EH (cell line): ENCODE data around the gene OR52A5.

Source experiments
- DNase-seq: peaks from one replicate; pipeline ENCODE4 v3.0.0-alpha.2; 2015; ENCODE audit warnings: low read depth

The OR52A5 gene

DNA sequence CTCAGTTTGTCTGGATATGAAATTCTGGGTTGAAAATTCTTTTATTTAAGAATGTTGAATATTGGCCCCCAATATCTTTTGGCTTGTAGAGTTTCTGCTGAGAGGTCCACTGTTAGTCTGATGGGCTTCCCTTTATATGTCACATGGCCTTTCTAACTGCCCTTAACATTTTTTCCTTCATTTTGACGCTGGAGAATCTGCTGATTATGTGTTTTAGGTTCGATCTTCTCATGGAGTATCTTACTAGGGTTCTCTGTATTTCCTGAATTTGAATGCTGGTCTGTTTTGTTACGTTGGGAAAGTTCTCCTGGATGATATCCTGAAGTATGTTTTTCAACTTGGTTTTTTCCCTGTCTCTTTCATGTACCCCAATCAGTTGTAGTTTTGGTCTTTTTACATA is 22.8 kb downstream of the OR52A5 start:
- no peak for DNase-seq

DNA sequence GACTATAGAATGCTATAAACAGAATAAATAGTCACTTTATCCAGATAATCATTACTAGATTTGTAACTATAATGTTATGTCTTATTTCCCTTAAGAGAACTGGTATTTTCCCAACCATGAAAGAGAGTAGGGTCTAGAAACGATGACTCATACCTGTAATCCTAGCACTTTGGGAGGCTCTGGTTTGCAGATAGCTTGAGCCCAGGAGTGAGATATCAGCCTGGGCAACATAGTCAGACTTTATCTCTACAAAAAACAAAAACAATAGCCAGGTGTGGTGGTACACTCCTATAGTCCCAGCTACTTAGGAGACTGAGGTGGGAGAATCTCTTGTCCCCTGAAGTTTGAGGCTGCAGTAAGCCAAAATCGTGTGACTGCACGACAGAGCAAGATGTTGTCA is 30.9 kb downstream of the OR52A5 start:
- DNase-seq: no peak

DNA sequence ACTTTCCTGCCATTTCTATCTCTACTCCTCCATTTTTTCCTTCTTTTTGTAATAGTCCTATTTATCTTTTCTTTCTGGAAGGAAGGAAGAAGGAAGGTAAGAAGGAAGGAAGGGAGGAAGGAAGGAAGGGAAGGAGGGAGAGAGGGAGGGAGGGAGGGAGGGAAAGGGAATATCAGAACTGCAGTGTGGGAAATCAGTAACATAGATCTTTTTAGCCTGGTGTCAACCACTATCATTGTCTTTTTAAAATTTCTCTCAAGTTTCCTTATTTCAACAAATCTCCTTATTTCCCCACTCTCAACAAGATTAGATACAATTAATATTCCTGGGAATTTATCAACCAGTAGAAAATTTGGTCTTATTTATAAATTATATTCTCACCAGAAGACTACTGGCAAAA is 35.1 kb downstream of the OR52A5 start:
- no peak for DNase-seq

DNA sequence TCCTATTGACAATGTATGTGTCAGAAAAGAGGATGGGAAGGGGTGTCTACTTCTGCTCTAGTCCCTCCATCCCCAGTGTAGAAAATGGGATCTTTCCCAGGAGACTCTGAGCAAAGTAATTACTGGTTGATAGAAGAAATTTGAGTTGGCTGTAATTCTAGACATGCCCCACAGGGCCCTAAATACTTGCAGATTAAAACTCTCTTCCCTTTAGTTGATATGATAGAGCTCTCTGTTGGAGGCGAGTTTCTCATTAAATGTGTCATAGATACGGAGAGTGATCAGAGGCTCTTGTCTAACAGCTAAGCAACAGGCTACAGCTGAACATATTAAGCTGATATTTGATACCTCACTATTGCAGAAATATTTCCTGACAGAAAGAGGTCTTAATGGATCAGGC is 35.9 kb downstream of the OR52A5 start:
- no peak for DNase-seq

DNA sequence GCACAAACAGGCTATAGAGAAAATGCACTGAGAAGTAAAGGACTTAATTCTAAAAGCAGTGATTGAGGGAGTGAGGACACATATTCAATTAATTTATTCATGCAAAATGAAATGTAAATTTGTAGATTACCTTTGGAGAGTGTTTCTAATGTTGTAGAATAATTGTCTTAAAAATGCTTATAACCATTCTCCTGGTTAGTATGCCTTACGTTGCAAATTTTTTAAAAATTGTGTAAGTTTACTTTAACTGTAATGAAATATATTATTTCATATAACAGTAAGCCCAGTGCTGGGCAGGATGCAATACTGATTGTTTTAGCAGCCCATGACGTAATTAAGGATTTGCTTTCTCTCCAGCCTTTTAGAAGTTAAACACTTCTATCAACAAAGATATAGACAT is 42.1 kb downstream of the OR52A5 start:
- DNase-seq: no peak

DNA sequence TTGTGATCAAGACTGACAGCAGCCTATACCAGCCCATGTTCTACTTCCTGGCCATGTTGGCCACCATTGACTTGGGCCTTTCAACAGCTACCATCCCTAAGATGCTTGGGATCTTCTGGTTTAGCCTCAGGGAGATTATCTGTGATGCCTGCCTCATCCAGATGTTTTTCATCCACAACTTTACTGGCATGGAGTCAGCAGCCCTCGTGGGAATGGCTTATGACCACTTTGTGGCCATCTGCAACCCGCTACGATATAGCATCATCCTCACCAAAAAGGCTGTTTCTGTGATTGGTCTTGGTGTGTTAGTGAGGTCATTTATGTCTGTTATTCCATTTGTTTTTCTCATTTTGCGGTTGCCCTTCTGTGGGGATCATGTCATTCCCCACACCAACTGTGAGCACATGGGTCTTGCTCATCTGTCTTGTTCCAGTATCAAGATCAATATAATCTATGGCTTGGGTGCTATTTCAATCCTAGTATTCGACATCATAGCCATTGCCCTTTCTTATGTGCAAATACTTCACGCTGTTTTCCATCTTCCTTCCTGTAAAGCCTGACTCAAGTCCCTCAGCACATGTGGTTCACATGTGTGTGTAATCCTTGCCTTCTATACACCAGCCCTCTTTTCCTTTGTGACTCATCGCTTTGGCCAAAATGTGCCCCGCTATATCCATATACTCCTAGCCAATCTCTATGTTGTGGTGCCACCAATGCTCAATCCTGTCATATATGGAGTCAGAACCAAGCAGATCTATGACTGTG is 45.2 kb downstream of the OR52A5 start:
- DNase-seq: no peak

DNA sequence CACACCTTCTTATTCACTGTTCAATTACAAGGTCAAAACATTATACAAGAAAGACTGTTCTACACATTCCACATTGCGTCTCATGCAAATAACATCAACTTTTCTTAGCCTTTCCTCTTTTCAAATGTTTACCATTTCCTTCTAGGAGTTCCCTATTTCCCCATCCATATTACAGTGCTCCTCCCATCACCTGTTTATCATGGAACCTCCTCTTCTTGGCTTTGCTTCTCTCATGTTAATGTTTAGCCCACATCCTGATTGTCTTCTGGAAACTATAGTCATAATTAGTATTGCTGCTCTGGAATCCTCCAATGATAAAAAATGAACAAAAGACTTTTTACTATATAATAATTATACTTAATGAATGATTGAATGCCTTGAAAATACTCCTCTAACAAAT is 47.5 kb downstream of the OR52A5 start:
- DNase-seq: no peak

DNA sequence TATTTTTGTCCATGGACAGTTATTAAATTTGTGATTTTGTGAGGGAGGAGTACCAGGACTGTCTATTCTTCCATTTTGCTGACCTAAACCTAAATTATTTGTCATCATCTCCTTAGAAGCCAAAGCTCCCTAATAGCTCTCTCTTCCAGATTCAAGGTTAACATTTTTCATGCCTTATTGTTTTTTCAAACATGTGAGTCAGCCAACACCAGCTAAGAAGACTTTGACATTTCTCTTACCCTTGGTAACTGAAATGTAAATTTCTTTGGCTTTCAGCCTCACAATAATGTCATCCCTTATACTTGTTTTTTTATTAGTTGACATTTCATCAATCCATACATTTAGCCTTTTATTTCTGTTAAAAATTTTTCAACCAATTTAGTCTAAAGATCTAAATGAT is 49.6 kb downstream of the OR52A5 start:
- DNase-seq: no peak

DNA sequence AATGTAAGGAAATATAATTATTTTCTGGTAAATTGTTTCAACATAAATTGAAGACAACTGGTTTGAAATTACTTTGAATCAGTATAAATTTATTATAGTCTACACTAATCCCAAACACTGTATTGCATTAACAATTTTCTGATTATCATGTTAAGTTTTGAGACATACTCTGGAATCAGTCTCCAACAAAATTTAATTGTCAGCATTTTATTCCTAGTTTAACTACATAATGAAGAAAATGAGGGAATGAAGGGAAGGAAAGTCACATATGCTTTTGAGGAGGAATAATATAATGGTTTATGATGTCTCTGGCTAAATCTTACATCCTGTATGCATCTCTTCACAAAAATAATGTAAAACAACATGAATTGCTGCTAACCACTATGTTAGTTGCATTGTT is 54.6 kb downstream of the OR52A5 start:
- DNase-seq: no peak

DNA sequence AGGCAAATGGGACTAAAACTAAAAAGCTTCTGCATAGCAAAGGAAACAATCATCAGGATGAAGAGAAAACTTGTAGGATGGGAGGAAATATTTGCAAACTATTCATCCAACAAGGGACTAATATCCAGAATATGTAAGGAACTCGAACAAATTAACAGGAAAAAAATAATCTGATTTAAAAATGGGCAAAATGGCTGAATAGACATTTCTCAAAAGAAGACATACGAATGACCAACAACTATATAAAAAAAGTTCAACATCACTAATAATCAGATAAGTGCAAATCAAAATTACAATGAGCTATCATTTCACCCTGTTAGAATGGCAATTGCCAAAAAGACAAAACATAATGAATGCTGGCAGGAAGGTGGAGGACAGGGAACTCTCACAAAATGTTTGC is 56.8 kb downstream of the OR52A5 start:
- DNase-seq: no peak
